ENCODE data around the gene ADAMTS10. TPM values are rescaled to one million over a fixed set of nuclear protein-coding genes. Genes with fewer than 3 reads are reported as not detected.
A peak's percentile ranks its signal among the peaks of the same experiment; 100 is the strongest.

ADAMTS10 gene
- total and polyA plus RNA-seq, 2 donors (not counting 3 experiments of a cell fraction or from before 2014, with no cell fraction given) = 15.8 to 17.4 TPM

DNA sequence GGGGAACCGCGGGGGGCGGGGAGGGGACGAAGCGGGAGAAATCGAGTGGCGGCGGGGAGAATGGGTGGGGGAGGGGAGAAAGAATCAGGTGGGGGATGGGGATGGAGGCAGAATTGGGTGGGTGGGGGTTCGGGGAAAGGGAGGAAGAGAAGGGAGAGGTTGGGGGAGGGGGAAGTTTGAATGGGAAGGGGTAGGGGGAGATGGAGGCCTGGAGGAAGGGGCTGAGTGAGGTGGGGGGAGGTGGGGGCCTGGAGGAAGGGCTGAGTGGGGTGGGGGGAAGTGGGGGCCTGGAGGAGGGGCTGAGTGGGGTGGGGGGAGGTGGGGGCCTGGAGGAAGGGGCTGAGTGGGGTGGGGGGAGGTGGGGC lies 403 bp upstream of the ADAMTS10 start:
- no peak overlapping the region for H3K4me2 ChIP-seq (ENCODE audit: insufficient read depth, low read length)
- dilution Hi-C loops (cut with MboI; ENCODE audit: extremely low pct_ligation_motif_present, low sequenced_read_pairs) (no loop called here), intact Hi-C loops (cut with micrococcal nuclease) (no loop called here)
- peak overlapping the region in 1 of 3 experiments; percentile 53 for H3K4me3 ChIP-seq (replicated peaks in 1 of 3; ENCODE audit: insufficient read depth in 1 of 3, low read depth in 1 of 3, low read length in 3 of 3)
- TF ChIP-seq, protein P1, sequence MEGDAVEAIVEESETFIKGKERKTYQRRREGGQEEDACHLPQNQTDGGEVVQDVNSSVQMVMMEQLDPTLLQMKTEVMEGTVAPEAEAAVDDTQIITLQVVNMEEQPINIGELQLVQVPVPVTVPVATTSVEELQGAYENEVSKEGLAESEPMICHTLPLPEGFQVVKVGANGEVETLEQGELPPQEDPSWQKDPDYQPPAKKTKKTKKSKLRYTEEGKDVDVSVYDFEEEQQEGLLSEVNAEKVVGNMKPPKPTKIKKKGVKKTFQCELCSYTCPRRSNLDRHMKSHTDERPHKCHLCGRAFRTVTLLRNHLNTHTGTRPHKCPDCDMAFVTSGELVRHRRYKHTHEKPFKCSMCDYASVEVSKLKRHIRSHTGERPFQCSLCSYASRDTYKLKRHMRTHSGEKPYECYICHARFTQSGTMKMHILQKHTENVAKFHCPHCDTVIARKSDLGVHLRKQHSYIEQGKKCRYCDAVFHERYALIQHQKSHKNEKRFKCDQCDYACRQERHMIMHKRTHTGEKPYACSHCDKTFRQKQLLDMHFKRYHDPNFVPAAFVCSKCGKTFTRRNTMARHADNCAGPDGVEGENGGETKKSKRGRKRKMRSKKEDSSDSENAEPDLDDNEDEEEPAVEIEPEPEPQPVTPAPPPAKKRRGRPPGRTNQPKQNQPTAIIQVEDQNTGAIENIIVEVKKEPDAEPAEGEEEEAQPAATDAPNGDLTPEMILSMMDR (IDR thresholded peaks at IDR 0.05; ENCODE audit: extremely low read depth in 1 of 2, insufficient read depth in 1 of 2, low read depth in 1 of 2, low read length in 2 of 2) = no peak
- TF ChIP-seq EZH2 (IDR thresholded peaks at IDR 0.05; ENCODE audit: borderline replicate concordance, low read depth, low read length, severe bottlenecking) = no peak
- TF ChIP-seq MYC (IDR thresholded peaks at IDR 0.05; ENCODE audit: low read depth, low read length) = no peak
- TF ChIP-seq, protein P2, sequence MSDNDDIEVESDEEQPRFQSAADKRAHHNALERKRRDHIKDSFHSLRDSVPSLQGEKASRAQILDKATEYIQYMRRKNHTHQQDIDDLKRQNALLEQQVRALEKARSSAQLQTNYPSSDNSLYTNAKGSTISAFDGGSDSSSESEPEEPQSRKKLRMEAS (IDR thresholded peaks at IDR 0.05; ENCODE audit: insufficient read depth, insufficient read length) = no peak
- no peak for TF ChIP-seq POLR2A (IDR thresholded peaks at IDR 0.05; ENCODE audit: low read depth, low read length)
- TF ChIP-seq POLR2AphosphoS5 (IDR thresholded peaks at IDR 0.05; ENCODE audit: insufficient read depth, low read depth, low read length) = no peak
- no peak for TF ChIP-seq GATA2 (IDR thresholded peaks at IDR 0.05; ENCODE audit: insufficient read depth, insufficient read length, low read depth, low read length)
- no peak for TF ChIP-seq JUN (IDR thresholded peaks at IDR 0.05; ENCODE audit: borderline replicate concordance, insufficient read depth, insufficient read length, low read depth)
- TF ChIP-seq FOS (IDR thresholded peaks at IDR 0.05; ENCODE audit: borderline replicate concordance, insufficient read depth, low read length) = no peak
- H2AFZ ChIP-seq (ENCODE audit: low read depth, low read length) = no peak overlapping the region
- FAIRE-seq = no peak
- BruUV-seq (replicated peaks) = no TSS peak
- no peaks in the 10 kb centered on the region for H3K9me1 ChIP-seq (replicated peaks; ENCODE audit: control insufficient read depth, extremely low read depth, insufficient read depth, low read length)
- no peak overlapping the region for H3K27ac ChIP-seq (ENCODE audit: insufficient read depth, low read depth, low read length)
- no peak for DNase-seq (ENCODE audit: low read depth, low spot score)
- H3K36me3 ChIP-seq (ENCODE audit: control insufficient read depth in 2 of 2, extremely low read depth in 1 of 2, insufficient read depth in 2 of 2, low read length in 2 of 2) = no peaks in the 10 kb centered on the region
- H3K9me3 ChIP-seq (replicated peaks; ENCODE audit: control insufficient read depth, insufficient read depth, low read length) = no peaks in the 10 kb centered on the region
- POLR2A ChIA-PET = no interaction called here
- CTCF ChIA-PET = interaction anchor here (2.6 kb wide), 1 partner anchor 30 kb away, joined by 12 read pairs; no protein-coding TSS in a partner anchor
- no peak overlapping the region for H3K9ac ChIP-seq (replicated peaks; ENCODE audit: extremely low read depth, insufficient read depth, low read length)
- peaks cover 9% of the 10 kb centered on the region for H3K4me1 ChIP-seq (ENCODE audit: control insufficient read depth, extremely low read depth, insufficient read depth, low read length)
- no peaks in the 10 kb centered on the region for H3K27me3 ChIP-seq (ENCODE audit: control insufficient read depth in 2 of 2, insufficient read depth in 2 of 2, low read length in 2 of 2)
- no peaks in the 10 kb centered on the region for H4K20me1 ChIP-seq (replicated peaks; ENCODE audit: control insufficient read depth, extremely low read depth, insufficient read depth, low read length)
- no peaks in the 10 kb centered on the region for H3K79me2 ChIP-seq (ENCODE audit: control insufficient read depth, insufficient read depth, low read length)

All from endothelial cell of umbilical vein (primary cell).